Endothelial cell of umbilical vein (primary cell): ENCODE results near the gene ZNF33B.

Experiments used
- CTCF ChIP-seq, 2 donors: IDR thresholded peaks; 1 replicate in 1 of 2; 2 replicates in 1 of 2; pipeline ENCODE4 v1.5.1; 2011; ENCODE audit warnings: low read length in 2 of 2, mild to moderate bottlenecking in 2 of 2, moderate library complexity in 2 of 2, control low read depth in 1 of 2, inconsistent platforms in 1 of 2, low read depth in 1 of 2; ENCODE audit not compliant: insufficient read depth in 1 of 2; ENCODE audit errors: extremely low read depth in 1 of 2
- POLR2AphosphoS5 ChIP-seq: IDR thresholded peaks from 2 replicates; pipeline ENCODE4 v1.6.1; 2012; ENCODE audit warnings: low read depth, mild to moderate bottlenecking, control low read depth, low read length, moderate library complexity; ENCODE audit not compliant: insufficient read depth

- no peak for TF ChIP-seq POLR2AphosphoS5
- no peak for TF ChIP-seq CTCF (IDR thresholded peaks at IDR 0.05; ENCODE audit: extremely low read depth in 1 of 2, insufficient read depth in 1 of 2, low read depth in 1 of 2, low read length in 2 of 2)
Measured at GRCh38 chr10:42635098-42635497, 3.3 kb downstream of the ZNF33B start.
